ENCODE measurements around the gene PKNOX2.

PKNOX2 gene

DNA sequence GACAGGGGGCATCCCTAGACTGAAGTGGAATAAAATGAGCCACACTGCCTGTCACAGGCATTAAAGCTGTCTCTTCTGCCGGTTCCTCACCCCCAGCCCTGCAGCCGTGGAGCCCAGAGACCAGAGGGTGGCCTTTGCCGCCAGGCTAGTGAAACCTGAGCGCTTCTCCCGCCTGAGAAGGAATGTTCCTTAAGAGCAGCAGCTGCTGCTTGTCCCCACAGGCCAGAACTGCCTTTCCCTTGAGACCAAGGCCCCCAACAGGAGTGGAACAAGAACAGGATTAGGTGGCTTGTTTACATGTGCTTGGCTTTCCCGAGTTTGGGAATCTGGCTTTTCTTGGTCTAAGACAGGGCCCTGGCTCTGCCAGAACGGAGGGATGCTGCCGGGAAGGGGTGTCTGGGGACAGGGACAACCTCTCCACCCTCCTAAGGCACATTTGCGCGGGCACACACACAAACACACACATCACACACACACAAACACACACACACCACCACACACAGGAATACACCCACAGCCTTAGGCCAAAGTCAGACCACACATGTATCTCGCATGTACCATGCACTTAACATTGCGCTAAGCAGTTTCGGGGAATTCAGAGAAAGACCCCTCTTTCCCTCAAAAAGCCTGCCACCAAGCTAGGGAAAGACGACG is 239.7 kb downstream of the PKNOX2 start:
- TF ChIP-seq, protein P1, sequence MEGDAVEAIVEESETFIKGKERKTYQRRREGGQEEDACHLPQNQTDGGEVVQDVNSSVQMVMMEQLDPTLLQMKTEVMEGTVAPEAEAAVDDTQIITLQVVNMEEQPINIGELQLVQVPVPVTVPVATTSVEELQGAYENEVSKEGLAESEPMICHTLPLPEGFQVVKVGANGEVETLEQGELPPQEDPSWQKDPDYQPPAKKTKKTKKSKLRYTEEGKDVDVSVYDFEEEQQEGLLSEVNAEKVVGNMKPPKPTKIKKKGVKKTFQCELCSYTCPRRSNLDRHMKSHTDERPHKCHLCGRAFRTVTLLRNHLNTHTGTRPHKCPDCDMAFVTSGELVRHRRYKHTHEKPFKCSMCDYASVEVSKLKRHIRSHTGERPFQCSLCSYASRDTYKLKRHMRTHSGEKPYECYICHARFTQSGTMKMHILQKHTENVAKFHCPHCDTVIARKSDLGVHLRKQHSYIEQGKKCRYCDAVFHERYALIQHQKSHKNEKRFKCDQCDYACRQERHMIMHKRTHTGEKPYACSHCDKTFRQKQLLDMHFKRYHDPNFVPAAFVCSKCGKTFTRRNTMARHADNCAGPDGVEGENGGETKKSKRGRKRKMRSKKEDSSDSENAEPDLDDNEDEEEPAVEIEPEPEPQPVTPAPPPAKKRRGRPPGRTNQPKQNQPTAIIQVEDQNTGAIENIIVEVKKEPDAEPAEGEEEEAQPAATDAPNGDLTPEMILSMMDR (conservative IDR thresholded peaks at IDR 0.05; ENCODE audit: low read depth, low read length): no peak
- H3K9ac ChIP-seq: no peak overlapping the region
- H3K79me2 ChIP-seq (ENCODE audit: insufficient read depth, low read depth): no peaks in the 10 kb centered on the region
- no peak overlapping the region for H3K4me3 ChIP-seq (IDR thresholded peaks at IDR 0.05; ENCODE audit: insufficient read depth, low read depth, low read length)
- H2AFZ ChIP-seq (ENCODE audit: low read depth): no peak overlapping the region
- no peak overlapping the region for H3K27ac ChIP-seq
- no peaks in the 10 kb centered on the region for H4K20me1 ChIP-seq (ENCODE audit: insufficient read depth)
- no peaks in the 10 kb centered on the region for H3K27me3 ChIP-seq (ENCODE audit: insufficient read depth, low read depth)
- no peaks in the 10 kb centered on the region for H3K4me1 ChIP-seq (ENCODE audit: low read depth, poor library complexity, severe bottlenecking)
- no peak overlapping the region for H3K4me2 ChIP-seq
- no peaks in the 10 kb centered on the region for H3K36me3 ChIP-seq (ENCODE audit: insufficient read depth)

DNA sequence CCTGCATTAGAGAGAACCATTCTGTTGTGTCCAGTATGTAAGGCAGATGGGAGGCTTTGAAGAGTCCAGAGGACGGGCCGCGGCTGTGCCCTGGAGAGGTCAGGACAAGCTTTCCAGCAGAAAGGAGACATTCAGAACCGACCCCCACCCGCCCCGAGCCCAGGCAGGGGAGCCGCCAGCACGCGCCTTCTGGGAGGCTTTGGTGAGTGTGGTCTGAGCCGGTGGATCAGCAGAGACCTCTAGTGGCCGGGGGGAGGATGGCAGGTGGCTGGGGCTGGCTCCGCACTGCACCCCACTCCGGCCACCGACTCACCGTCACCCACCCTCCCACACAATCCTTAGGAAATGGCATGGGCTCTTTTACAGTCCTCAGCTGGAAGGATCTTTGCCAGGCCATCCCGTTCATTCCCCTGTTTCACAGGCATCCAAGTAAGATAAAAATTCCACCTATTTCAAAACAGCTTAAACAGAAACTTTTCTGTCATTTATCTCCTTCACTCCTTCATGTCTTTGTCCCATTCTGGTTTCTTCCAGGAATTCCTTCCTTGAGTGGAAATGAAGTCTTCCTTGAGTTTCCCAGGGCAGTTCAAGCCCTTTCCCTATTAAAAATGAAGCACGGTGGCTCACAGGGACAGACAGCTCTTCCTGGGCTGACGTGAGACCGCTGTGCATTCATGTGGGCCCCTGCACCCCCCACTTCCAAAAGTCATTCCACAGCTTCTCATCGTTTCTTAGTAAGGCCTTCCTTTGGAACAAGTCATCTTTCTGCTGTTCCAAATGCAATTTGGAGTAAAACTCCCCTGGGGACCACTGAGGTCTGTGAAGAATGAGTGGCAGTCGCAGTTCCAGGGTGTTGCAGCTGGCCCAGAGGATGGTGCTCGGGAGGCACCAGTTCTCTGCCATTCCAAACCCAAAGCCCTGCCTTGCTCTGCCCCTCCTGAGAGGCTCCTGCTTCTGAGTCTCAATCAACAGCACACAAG is 240.6 kb downstream of the PKNOX2 start:
- Histone ChIP-seq H3K27me3 (ENCODE audit: insufficient read depth, low read depth) (no peaks in the 10 kb centered on the region), H3K4me2 (no peak overlapping the region), H4K20me1 (ENCODE audit: insufficient read depth) (no peaks in the 10 kb centered on the region), H3K9ac (no peak overlapping the region), H3K4me3 (IDR thresholded peaks at IDR 0.05; ENCODE audit: insufficient read depth, low read depth, low read length) (no peak overlapping the region), H2AFZ (ENCODE audit: low read depth) (no peak overlapping the region), H3K36me3 (ENCODE audit: insufficient read depth) (no peaks in the 10 kb centered on the region), H3K4me1 (ENCODE audit: low read depth, poor library complexity, severe bottlenecking) (no peaks in the 10 kb centered on the region), H3K79me2 (ENCODE audit: insufficient read depth, low read depth) (no peaks in the 10 kb centered on the region), H3K27ac (no peak overlapping the region)
- TF ChIP-seq, protein P1 (conservative IDR thresholded peaks at IDR 0.05; ENCODE audit: low read depth, low read length): peak; percentile 74

DNA sequence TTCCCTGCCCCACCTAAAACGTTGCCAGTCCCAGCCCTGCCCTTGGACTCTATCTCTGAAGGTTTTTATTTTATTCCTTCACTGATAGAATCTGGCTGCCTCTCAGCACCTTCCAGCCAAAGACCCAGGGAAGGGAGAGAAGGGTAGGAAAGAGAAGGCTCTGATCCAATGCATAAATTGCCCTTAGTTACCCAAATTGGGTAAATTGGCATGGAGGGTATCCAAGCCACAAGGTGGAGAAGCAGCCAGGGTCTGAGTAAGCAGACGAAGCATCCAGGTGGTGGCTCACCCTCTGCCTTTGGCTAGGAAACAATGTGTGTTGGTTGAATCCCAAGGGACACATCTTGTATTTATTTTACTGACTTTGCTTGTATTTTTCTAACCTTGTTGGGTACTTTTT is 242.5 kb downstream of the PKNOX2 start:
- Histone ChIP-seq H3K79me2 (ENCODE audit: insufficient read depth, low read depth) (no peaks in the 10 kb centered on the region), H2AFZ (ENCODE audit: low read depth) (no peak overlapping the region), H3K4me3 (IDR thresholded peaks at IDR 0.05; ENCODE audit: insufficient read depth, low read depth, low read length) (no peak overlapping the region), H4K20me1 (ENCODE audit: insufficient read depth) (no peaks in the 10 kb centered on the region), H3K36me3 (ENCODE audit: insufficient read depth) (no peaks in the 10 kb centered on the region), H3K4me1 (ENCODE audit: low read depth, poor library complexity, severe bottlenecking) (no peaks in the 10 kb centered on the region), H3K9ac (no peak overlapping the region), H3K4me2 (no peak overlapping the region), H3K27ac (no peak overlapping the region), H3K27me3 (ENCODE audit: insufficient read depth, low read depth) (no peaks in the 10 kb centered on the region)
- TF ChIP-seq, protein P1 (conservative IDR thresholded peaks at IDR 0.05; ENCODE audit: low read depth, low read length): no peak

DNA sequence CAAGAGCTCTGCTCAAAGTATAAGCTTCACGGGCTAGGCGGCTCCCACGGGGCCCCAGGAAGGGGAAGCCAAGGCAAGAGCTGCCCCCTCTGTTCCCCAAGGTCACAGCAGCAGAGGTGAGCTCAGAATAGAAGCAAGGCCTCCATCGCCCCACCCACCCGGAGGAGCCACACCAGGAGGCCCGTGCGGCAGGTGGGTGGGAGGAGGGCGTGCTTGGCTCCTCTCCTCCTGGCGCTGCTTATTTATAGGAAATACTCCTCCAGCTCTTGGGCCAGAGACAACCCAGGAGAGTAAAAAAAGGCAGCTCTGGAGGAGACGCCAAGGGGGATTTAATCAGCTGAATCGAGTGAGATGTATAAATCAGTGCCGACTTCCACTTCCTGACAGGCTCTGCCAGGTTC is 243.8 kb downstream of the PKNOX2 start:
- H3K79me2 ChIP-seq (ENCODE audit: insufficient read depth, low read depth): no peaks in the 10 kb centered on the region
- H2AFZ ChIP-seq (ENCODE audit: low read depth): no peak overlapping the region
- H3K27me3 ChIP-seq (ENCODE audit: insufficient read depth, low read depth): no peaks in the 10 kb centered on the region
- H3K4me3 ChIP-seq (IDR thresholded peaks at IDR 0.05; ENCODE audit: insufficient read depth, low read depth, low read length): no peak overlapping the region
- no peaks in the 10 kb centered on the region for H3K4me1 ChIP-seq (ENCODE audit: low read depth, poor library complexity, severe bottlenecking)
- TF ChIP-seq, protein P1 (conservative IDR thresholded peaks at IDR 0.05; ENCODE audit: low read depth, low read length): no peak
- no peak overlapping the region for H3K27ac ChIP-seq
- H3K36me3 ChIP-seq (ENCODE audit: insufficient read depth): no peaks in the 10 kb centered on the region
- H3K4me2 ChIP-seq: no peak overlapping the region
- no peaks in the 10 kb centered on the region for H4K20me1 ChIP-seq (ENCODE audit: insufficient read depth)
- H3K9ac ChIP-seq: no peak overlapping the region
